Stomach (tissue), 4 donors: ENCODE results near the gene GAL3ST3.

Experiments
- EP300 ChIP-seq: sonication (generic); formaldehyde crosslinking; IDR thresholded peaks from one replicate; pipeline ENCODE4 v1.6.1; 2017; ENCODE audit warnings: antibody characterized with exemption
- POLR2A ChIP-seq, 4 donors: fragments of 450-650 bp; IDR thresholded peaks; one replicate each; pipeline ENCODE4 v1.6.1; 2016; ENCODE audit warnings: antibody characterized with exemption in 4 of 4, control low read depth in 2 of 4, mild to moderate bottlenecking in 1 of 4, moderate library complexity in 1 of 4
- POLR2AphosphoS5 ChIP-seq, 3 donors: sonication (generic); formaldehyde crosslinking; IDR thresholded peaks; one replicate each; pipeline ENCODE4 v1.6.1; 2016; ENCODE audit warnings: antibody characterized with exemption in 3 of 3
- TF ChIP-seq, protein P1 (sequence below), 7 experiments: fragments of 450-650 bp in 4 of 7; fragments of 200-600 bp in 3 of 7; sonication (generic) in 3 of 7; IDR thresholded peaks; one replicate each; pipeline ENCODE4 v1.5.1; 2016 to 2019; ENCODE audit warnings: antibody characterized with exemption in 7 of 7, control low read depth in 2 of 7, mild to moderate bottlenecking in 1 of 7

DNA sequence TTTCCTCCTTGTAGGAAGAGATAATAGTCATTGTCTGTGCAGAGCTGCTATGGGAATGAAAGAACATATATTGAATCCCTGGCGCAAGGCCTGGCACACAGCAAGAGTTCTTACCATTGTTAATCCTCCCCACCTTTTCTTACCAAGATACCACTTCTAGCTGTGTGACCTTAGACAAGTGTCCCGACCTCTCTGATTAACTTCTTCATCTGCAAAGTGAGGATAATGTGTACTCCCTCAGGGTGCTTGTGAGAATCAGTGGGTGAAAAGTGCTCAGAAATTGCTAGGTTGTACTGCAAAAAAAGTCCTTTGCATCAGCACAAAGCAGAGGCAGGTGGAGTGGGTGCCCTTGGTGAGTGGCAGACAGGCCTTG, 40.9 kb downstream of the GAL3ST3 start:
- TF ChIP-seq, protein P1, sequence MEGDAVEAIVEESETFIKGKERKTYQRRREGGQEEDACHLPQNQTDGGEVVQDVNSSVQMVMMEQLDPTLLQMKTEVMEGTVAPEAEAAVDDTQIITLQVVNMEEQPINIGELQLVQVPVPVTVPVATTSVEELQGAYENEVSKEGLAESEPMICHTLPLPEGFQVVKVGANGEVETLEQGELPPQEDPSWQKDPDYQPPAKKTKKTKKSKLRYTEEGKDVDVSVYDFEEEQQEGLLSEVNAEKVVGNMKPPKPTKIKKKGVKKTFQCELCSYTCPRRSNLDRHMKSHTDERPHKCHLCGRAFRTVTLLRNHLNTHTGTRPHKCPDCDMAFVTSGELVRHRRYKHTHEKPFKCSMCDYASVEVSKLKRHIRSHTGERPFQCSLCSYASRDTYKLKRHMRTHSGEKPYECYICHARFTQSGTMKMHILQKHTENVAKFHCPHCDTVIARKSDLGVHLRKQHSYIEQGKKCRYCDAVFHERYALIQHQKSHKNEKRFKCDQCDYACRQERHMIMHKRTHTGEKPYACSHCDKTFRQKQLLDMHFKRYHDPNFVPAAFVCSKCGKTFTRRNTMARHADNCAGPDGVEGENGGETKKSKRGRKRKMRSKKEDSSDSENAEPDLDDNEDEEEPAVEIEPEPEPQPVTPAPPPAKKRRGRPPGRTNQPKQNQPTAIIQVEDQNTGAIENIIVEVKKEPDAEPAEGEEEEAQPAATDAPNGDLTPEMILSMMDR (IDR thresholded peaks at IDR 0.05), result no peak
- no peak for TF ChIP-seq POLR2A (IDR thresholded peaks at IDR 0.05)
- no peak for TF ChIP-seq POLR2AphosphoS5 (IDR thresholded peaks at IDR 0.05)
- no peak for TF ChIP-seq EP300
